Measurements from ENCODE around the gene LARP4B.

Gene LARP4B

DNA sequence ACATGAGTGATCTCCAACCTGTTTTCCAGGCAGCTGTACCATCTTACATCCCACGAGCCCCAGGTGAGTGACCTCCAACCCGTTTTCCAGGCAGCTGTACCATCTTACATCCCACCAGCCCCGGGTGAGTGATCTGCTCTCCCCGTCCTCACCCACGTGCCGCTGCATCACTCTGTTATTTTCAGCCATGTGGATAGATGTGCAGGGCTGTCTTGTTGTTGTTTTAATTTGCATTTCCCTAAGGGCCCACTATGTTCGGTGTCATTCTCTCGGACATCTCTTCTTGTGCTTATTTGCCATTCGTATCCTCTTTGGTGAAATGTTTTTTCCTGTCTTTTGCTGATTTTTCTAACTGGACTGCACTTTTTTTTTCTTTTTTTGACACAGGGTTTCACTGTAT lies 17.9 kb upstream of the LARP4B start:
- peaks cover 3% of the 10 kb centered on the region for H3K9me3 ChIP-seq (ENCODE audit: insufficient read depth, low read depth, low read length)
- H3K18ac ChIP-seq (ENCODE audit: low read length) = no peak overlapping the region
- no peak overlapping the region for H4K91ac ChIP-seq (ENCODE audit: low read depth, low read length)
- no peak overlapping the region for H2BK12ac ChIP-seq (ENCODE audit: low read length)
- H3K79me2 ChIP-seq (ENCODE audit: control insufficient read depth, insufficient read depth, low read length, poor library complexity) = no peaks in the 10 kb centered on the region
- no peak overlapping the region for H3K27ac ChIP-seq (ENCODE audit: low read depth, low read length)
- H3K36me3 ChIP-seq (ENCODE audit: control insufficient read depth in 1 of 2, insufficient read depth in 2 of 2, low read length in 2 of 2) = no peaks in the 10 kb centered on the region
- H2BK120ac ChIP-seq (ENCODE audit: insufficient read depth, low read length, poor library complexity) = no peak overlapping the region
- no peaks in the 10 kb centered on the region for H3K27me3 ChIP-seq (ENCODE audit: insufficient read depth, low read length)
- no peak overlapping the region for H2BK5ac ChIP-seq (ENCODE audit: low read depth, low read length, poor library complexity)
- H4K8ac ChIP-seq (ENCODE audit: low read depth, low read length) = no peak overlapping the region
- H3K14ac ChIP-seq (ENCODE audit: low read length) = no peak overlapping the region
- H3K4me3 ChIP-seq (ENCODE audit: low read depth, low read length) = no peak overlapping the region
- H2AFZ ChIP-seq (ENCODE audit: insufficient read depth, low read length, poor library complexity) = no peak overlapping the region
- no peak overlapping the region for H4K12ac ChIP-seq (ENCODE audit: low read depth, low read length)
- H2AK5ac ChIP-seq (ENCODE audit: low read length) = no peak overlapping the region
- no peaks in the 10 kb centered on the region for H3K79me1 ChIP-seq (ENCODE audit: low read length)
- no peak overlapping the region for H3K4me2 ChIP-seq (ENCODE audit: low read length)
- no peaks in the 10 kb centered on the region for H3K4me1 ChIP-seq (ENCODE audit: control insufficient read depth in 1 of 2, insufficient read depth in 2 of 2, low read length in 2 of 2)
- WGBS (ENCODE audit: extremely low coverage, insufficient coverage, insufficient read length) = no CpG with 5 or more reads among the region's 9 CpGs
- no peak overlapping the region for H3K23ac ChIP-seq (ENCODE audit: low read length)
- DNase-seq = no peak
- H3K9ac ChIP-seq (ENCODE audit: low read length) = no peak overlapping the region
- H3K4ac ChIP-seq (ENCODE audit: low read depth, low read length) = no peak overlapping the region

DNA sequence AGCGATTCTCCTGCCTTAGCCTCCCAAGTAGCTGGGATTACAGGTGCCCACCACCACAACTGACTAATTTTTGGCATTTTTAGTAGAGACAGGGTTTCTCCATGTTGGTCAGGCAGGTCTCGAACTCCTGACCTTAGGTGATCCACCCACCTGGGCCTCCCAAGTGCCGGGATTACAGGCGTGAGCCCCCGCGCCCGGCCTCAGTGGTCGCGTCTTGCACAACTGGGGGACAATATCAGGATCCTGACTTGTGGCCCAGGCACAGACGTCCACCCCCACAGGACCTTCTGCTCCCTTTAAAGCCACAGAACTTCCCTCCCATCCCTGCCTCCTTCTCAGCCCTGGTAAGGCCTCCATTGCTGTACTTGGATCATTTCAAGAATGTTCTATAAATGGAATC lies 16.8 kb upstream of the LARP4B start:
- Histone ChIP-seq H3K79me2 (ENCODE audit: control insufficient read depth, insufficient read depth, low read length, poor library complexity) (no peaks in the 10 kb centered on the region), H3K4me3 (ENCODE audit: low read depth, low read length) (no peak overlapping the region), H3K27me3 (ENCODE audit: insufficient read depth, low read length) (no peaks in the 10 kb centered on the region), H2BK12ac (ENCODE audit: low read length) (no peak overlapping the region), H4K91ac (ENCODE audit: low read depth, low read length) (no peak overlapping the region), H2BK5ac (ENCODE audit: low read depth, low read length, poor library complexity) (no peak overlapping the region), H3K79me1 (ENCODE audit: low read length) (no peaks in the 10 kb centered on the region), H4K8ac (ENCODE audit: low read depth, low read length) (no peak overlapping the region), H3K14ac (ENCODE audit: low read length) (no peak overlapping the region), H3K27ac (ENCODE audit: low read depth, low read length) (no peak overlapping the region), H2AK5ac (ENCODE audit: low read length) (no peak overlapping the region), H3K9me3 (ENCODE audit: insufficient read depth, low read depth, low read length) (peaks cover 4% of the 10 kb centered on the region), H3K18ac (ENCODE audit: low read length) (no peak overlapping the region), H3K23ac (ENCODE audit: low read length) (no peak overlapping the region), H4K12ac (ENCODE audit: low read depth, low read length) (no peak overlapping the region), H3K4ac (ENCODE audit: low read depth, low read length) (no peak overlapping the region), H2BK120ac (ENCODE audit: insufficient read depth, low read length, poor library complexity) (no peak overlapping the region), H3K36me3 (ENCODE audit: control insufficient read depth in 1 of 2, insufficient read depth in 2 of 2, low read length in 2 of 2) (no peaks in the 10 kb centered on the region), H3K4me1 (ENCODE audit: control insufficient read depth in 1 of 2, insufficient read depth in 2 of 2, low read length in 2 of 2) (no peaks in the 10 kb centered on the region), H3K9ac (ENCODE audit: low read length) (no peak overlapping the region), H2AFZ (ENCODE audit: insufficient read depth, low read length, poor library complexity) (no peak overlapping the region), H3K4me2 (ENCODE audit: low read length) (no peak overlapping the region)
- WGBS (ENCODE audit: extremely low coverage, insufficient coverage, insufficient read length) = no CpG with 5 or more reads among the region's 10 CpGs
- DNase-seq = no peak

DNA sequence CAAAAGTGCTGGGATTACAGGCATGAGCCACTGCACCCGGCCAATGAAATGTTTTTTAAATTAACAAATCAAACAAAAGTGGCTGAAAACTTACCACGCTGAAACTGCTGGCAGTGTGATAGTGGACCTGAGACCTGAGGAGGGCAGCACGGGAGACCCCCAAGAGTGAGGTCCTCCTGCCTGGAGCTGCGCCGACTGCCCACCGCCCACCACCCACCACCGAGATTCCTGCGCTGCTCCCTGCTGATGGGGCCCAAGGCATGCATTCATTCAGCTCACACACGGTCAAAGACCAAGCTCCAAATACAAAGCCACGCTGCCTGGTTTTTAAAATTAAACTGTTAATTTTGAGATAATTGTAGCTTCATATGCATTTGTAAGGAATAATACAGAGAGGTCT lies 16.4 kb upstream of the LARP4B start:
- H3K79me1 ChIP-seq (ENCODE audit: low read length) = no peaks in the 10 kb centered on the region
- H3K4ac ChIP-seq (ENCODE audit: low read depth, low read length) = no peak overlapping the region
- H2BK12ac ChIP-seq (ENCODE audit: low read length) = no peak overlapping the region
- H3K36me3 ChIP-seq (ENCODE audit: control insufficient read depth in 1 of 2, insufficient read depth in 2 of 2, low read length in 2 of 2) = no peaks in the 10 kb centered on the region
- H3K79me2 ChIP-seq (ENCODE audit: control insufficient read depth, insufficient read depth, low read length, poor library complexity) = no peaks in the 10 kb centered on the region
- H2BK120ac ChIP-seq (ENCODE audit: insufficient read depth, low read length, poor library complexity) = no peak overlapping the region
- no peak overlapping the region for H3K18ac ChIP-seq (ENCODE audit: low read length)
- H2AK5ac ChIP-seq (ENCODE audit: low read length) = no peak overlapping the region
- no peaks in the 10 kb centered on the region for H3K27me3 ChIP-seq (ENCODE audit: insufficient read depth, low read length)
- H3K9ac ChIP-seq (ENCODE audit: low read length) = no peak overlapping the region
- no peak overlapping the region for H4K12ac ChIP-seq (ENCODE audit: low read depth, low read length)
- no peak overlapping the region for H3K23ac ChIP-seq (ENCODE audit: low read length)
- no peak overlapping the region for H3K27ac ChIP-seq (ENCODE audit: low read depth, low read length)
- WGBS (ENCODE audit: extremely low coverage, insufficient coverage, insufficient read length) = no CpG with 5 or more reads among the region's 10 CpGs
- peaks cover 4% of the 10 kb centered on the region for H3K9me3 ChIP-seq (ENCODE audit: insufficient read depth, low read depth, low read length)
- H3K14ac ChIP-seq (ENCODE audit: low read length) = no peak overlapping the region
- no peak overlapping the region for H2BK5ac ChIP-seq (ENCODE audit: low read depth, low read length, poor library complexity)
- no peak for DNase-seq
- H4K91ac ChIP-seq (ENCODE audit: low read depth, low read length) = no peak overlapping the region
- H2AFZ ChIP-seq (ENCODE audit: insufficient read depth, low read length, poor library complexity) = no peak overlapping the region
- H4K8ac ChIP-seq (ENCODE audit: low read depth, low read length) = no peak overlapping the region
- H3K4me3 ChIP-seq (ENCODE audit: low read depth, low read length) = no peak overlapping the region
- H3K4me2 ChIP-seq (ENCODE audit: low read length) = no peak overlapping the region
- no peaks in the 10 kb centered on the region for H3K4me1 ChIP-seq (ENCODE audit: control insufficient read depth in 1 of 2, insufficient read depth in 2 of 2, low read length in 2 of 2)

DNA sequence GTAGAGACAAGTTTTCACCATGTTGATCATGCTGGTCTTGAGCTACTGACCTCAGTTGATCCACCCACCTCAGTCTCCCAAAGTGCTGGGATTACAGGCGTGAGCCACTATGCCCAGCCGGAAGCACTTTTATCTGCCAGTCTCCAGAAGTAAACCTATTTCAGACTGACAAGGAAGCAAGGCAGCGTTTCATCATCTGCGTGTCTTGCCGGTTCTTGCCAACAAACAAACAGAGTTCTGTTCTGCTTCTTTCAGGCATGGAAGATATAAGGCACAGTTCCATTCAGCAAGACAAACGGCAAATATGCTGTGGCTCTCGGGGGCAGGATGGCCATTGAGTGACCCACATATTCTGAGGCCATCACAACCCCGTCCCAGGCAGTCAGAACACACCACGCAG lies 15.5 kb upstream of the LARP4B start:
- Histone ChIP-seq H2AK5ac (ENCODE audit: low read length) (no peak overlapping the region), H3K27me3 (ENCODE audit: insufficient read depth, low read length) (no peaks in the 10 kb centered on the region), H3K14ac (ENCODE audit: low read length) (no peak overlapping the region), H3K79me2 (ENCODE audit: control insufficient read depth, insufficient read depth, low read length, poor library complexity) (no peaks in the 10 kb centered on the region), H3K4ac (ENCODE audit: low read depth, low read length) (no peak overlapping the region), H2BK5ac (ENCODE audit: low read depth, low read length, poor library complexity) (no peak overlapping the region), H2AFZ (ENCODE audit: insufficient read depth, low read length, poor library complexity) (no peak overlapping the region), H4K8ac (ENCODE audit: low read depth, low read length) (no peak overlapping the region), H3K4me2 (ENCODE audit: low read length) (no peak overlapping the region), H2BK12ac (ENCODE audit: low read length) (no peak overlapping the region), H3K36me3 (ENCODE audit: control insufficient read depth in 1 of 2, insufficient read depth in 2 of 2, low read length in 2 of 2) (no peaks in the 10 kb centered on the region), H3K4me3 (ENCODE audit: low read depth, low read length) (no peak overlapping the region), H3K23ac (ENCODE audit: low read length) (no peak overlapping the region), H3K18ac (ENCODE audit: low read length) (no peak overlapping the region), H3K79me1 (ENCODE audit: low read length) (no peaks in the 10 kb centered on the region), H4K12ac (ENCODE audit: low read depth, low read length) (no peak overlapping the region), H2BK120ac (ENCODE audit: insufficient read depth, low read length, poor library complexity) (no peak overlapping the region), H3K9me3 (ENCODE audit: insufficient read depth, low read depth, low read length) (peaks cover 4% of the 10 kb centered on the region), H3K27ac (ENCODE audit: low read depth, low read length) (no peak overlapping the region), H3K4me1 (ENCODE audit: control insufficient read depth in 1 of 2, insufficient read depth in 2 of 2, low read length in 2 of 2) (no peaks in the 10 kb centered on the region), H4K91ac (ENCODE audit: low read depth, low read length) (no peak overlapping the region), H3K9ac (ENCODE audit: low read length) (no peak overlapping the region)
- DNase-seq = no peak
- no CpG with 5 or more reads among the region's 9 CpGs for WGBS (ENCODE audit: extremely low coverage, insufficient coverage, insufficient read length)
